CD14-positive monocyte (primary cell): ENCODE results near the gene HSD17B3. TPM values are rescaled to one million over a fixed set of nuclear protein-coding genes. Genes with fewer than 3 reads are reported as not detected.
A peak's percentile ranks its signal among the peaks of the same experiment; 100 is the strongest.

Experiments used
- DNase-seq, 3 donors: peaks; one replicate each; pipeline ENCODE4 v3.0.0-alpha.2; 2011 to 2022
- H2AFZ ChIP-seq: 2 replicates; pipeline ENCODE4 v1.6.0; 2012; ENCODE audit warnings: mild to moderate bottlenecking, low read depth, low read length, inconsistent platforms; ENCODE audit not compliant: insufficient read depth, poor library complexity, severe bottlenecking
- H3K27ac ChIP-seq, 2 donors: 1 replicate in 1 of 2; 2 replicates in 1 of 2; pipeline ENCODE4 v1.5.1; 2012 to 2013; ENCODE audit warnings: low read length in 2 of 2, control low read depth in 1 of 2, inconsistent platforms in 1 of 2, low read depth in 1 of 2, mild to moderate bottlenecking in 1 of 2
- H3K27me3 ChIP-seq, 2 donors: one replicate each; pipeline versions ENCODE4 v1.6.0 to v1.6.1; 2011 to 2013; ENCODE audit warnings: low read length in 2 of 2; ENCODE audit not compliant: control insufficient read depth in 2 of 2, insufficient read depth in 2 of 2
- H3K36me3 ChIP-seq, 2 donors: replicated peaks in 1 of 2; 1 replicate in 1 of 2; 2 replicates in 1 of 2; pipeline versions ENCODE4 v1.5.1 to v1.6.1; 2012 to 2013; ENCODE audit warnings: low read length in 2 of 2, control low read depth in 1 of 2, inconsistent platforms in 1 of 2, mild to moderate bottlenecking in 1 of 2; ENCODE audit not compliant: insufficient read depth in 2 of 2, control insufficient read depth in 1 of 2
- H3K4me1 ChIP-seq, 2 donors: 1 replicate in 1 of 2; 2 replicates in 1 of 2; pipeline versions ENCODE4 v1.5.1 to v1.6.1; 2012 to 2013; ENCODE audit warnings: low read length in 2 of 2, control low read depth in 1 of 2, inconsistent platforms in 1 of 2, mild to moderate bottlenecking in 1 of 2, moderate library complexity in 1 of 2; ENCODE audit not compliant: insufficient read depth in 2 of 2, control insufficient read depth in 1 of 2
- H3K4me2 ChIP-seq: replicated peaks from 2 replicates; pipeline ENCODE3; 2012; ENCODE audit warnings: low read length, moderate library complexity, mild to moderate bottlenecking; ENCODE audit not compliant: poor library complexity, severe bottlenecking; ENCODE audit errors: extremely low read depth
- H3K4me3 ChIP-seq, 3 experiments: fragments of 200-600 bp in 1 of 3; sonication (generic) in 1 of 3; replicated peaks in 1 of 3; 1 replicate in 2 of 3; 2 replicates in 1 of 3; pipeline ENCODE4 v1.5.1; 2011 to 2013; ENCODE audit warnings: low read length in 3 of 3, mild to moderate bottlenecking in 3 of 3, control low read depth in 2 of 3, low read depth in 2 of 3, inconsistent platforms in 1 of 3, moderate library complexity in 1 of 3
- H3K79me2 ChIP-seq: 2 replicates; pipeline ENCODE4 v1.6.0; 2012; ENCODE audit warnings: mild to moderate bottlenecking, control low read depth, inconsistent platforms, low read length, moderate library complexity; ENCODE audit not compliant: insufficient read depth
- H3K9ac ChIP-seq: 2 replicates; pipeline ENCODE4 v1.6.0; 2017; ENCODE audit warnings: low read length, mild to moderate bottlenecking; ENCODE audit not compliant: insufficient read depth, poor library complexity, severe bottlenecking
- H3K9me3 ChIP-seq, 2 donors: replicated peaks in 1 of 2; 1 replicate in 1 of 2; 2 replicates in 1 of 2; pipeline versions ENCODE4 v1.5.1 to v1.6.1; 2012 to 2013; ENCODE audit warnings: low read length in 2 of 2, control low read depth in 1 of 2; ENCODE audit not compliant: control insufficient read depth in 1 of 2, insufficient read depth in 1 of 2
- H4K20me1 ChIP-seq: 2 replicates; pipeline ENCODE4 v1.6.0; 2012; ENCODE audit warnings: mild to moderate bottlenecking, low read length, control low read depth, moderate library complexity; ENCODE audit not compliant: insufficient read depth
- H3K27ac Mint-ChIP-seq, 7 donors: one replicate each; pipeline ENCODE4 v1.8.0; 2020; ENCODE audit warnings: mild to moderate bottlenecking in 7 of 7, mixed read lengths in 7 of 7, moderate library complexity in 6 of 7, inconsistent platforms in 2 of 7
- H3K27me3 Mint-ChIP-seq, 3 donors: one replicate each; pipeline ENCODE4 v1.8.0; 2021 to 2022; ENCODE audit warnings: low read depth in 3 of 3, mild to moderate bottlenecking in 3 of 3, mixed read lengths in 3 of 3, moderate library complexity in 3 of 3, inconsistent platforms in 1 of 3
- H3K36me3 Mint-ChIP-seq, 2 donors: one replicate each; pipeline ENCODE4 v1.8.0; 2020; ENCODE audit warnings: mixed read lengths in 2 of 2, inconsistent platforms in 1 of 2, mild to moderate bottlenecking in 1 of 2
- H3K4me1 Mint-ChIP-seq: one replicate; pipeline ENCODE4 v1.8.0; 2020; ENCODE audit warnings: mild to moderate bottlenecking, mixed read lengths
- H3K4me3 Mint-ChIP-seq, 2 donors: one replicate each; pipeline ENCODE4 v1.8.0; 2020; ENCODE audit warnings: mild to moderate bottlenecking in 2 of 2, mixed read lengths in 2 of 2, moderate library complexity in 1 of 2
- H3K9me3 Mint-ChIP-seq, 7 donors: one replicate each; pipeline ENCODE4 v1.8.0; 2020 to 2022; ENCODE audit warnings: mixed read lengths in 7 of 7, mild to moderate bottlenecking in 6 of 7, moderate library complexity in 6 of 7, inconsistent platforms in 2 of 7
- CTCF ChIP-seq: fragments of 200-600 bp; IDR thresholded peaks from one replicate; pipeline ENCODE4 v1.8.0; 2022; ENCODE audit warnings: antibody characterized with exemption, mild to moderate bottlenecking
- WGBS: methylation state at CpG from one replicate; pipeline ENCODE4 v1.1.5; 2013; ENCODE audit warnings: missing lambda C conversion rate; ENCODE audit not compliant: insufficient coverage; 5-methylcytosine and 5-hydroxymethylcytosine counted together
- intact Hi-C, 2 donors: fragments of 100-400 bp; cut with micrococcal nuclease; formaldehyde crosslinking; loops; one replicate each; pipeline versions ENCODE4 v1.15.0 to v1.15.1; 2023
- polyA plus RNA-seq, 3 donors: library from polyadenylated mRNA; depleted of rRNA in 1 of 3; unstranded in 2 of 3; stranded (reverse) in 1 of 3; fragments of 300-500 nt in 2 of 3; fragments of >200 nt in 1 of 3; fragmentation: Illumina TruSeq in 2 of 3; gene quantifications; 1 replicate in 2 of 3; 2 replicates in 1 of 3; pipeline ENCODE4 v1.2.3, GENCODE V29; 2012 to 2021

Gene HSD17B3
- polyA plus RNA-seq, 3 donors = 0.09 TPM; not detected in 2

- intact Hi-C loops = loop anchor here (5.0 to 10.0 kb wide), 3 partner anchors 490 to 1535 kb away; no protein-coding TSS in a partner anchor
- Histone ChIP-seq H3K27ac (no peak overlapping the region), H3K9ac (no peak overlapping the region), H3K4me3 (no peak overlapping the region), H4K20me1 (no peaks in the 10 kb centered on the region), H3K79me2 (no peaks in the 10 kb centered on the region), H3K4me1 (peaks cover 16 to 26% of the 10 kb centered on the region in 2 donors), H3K36me3 (no peaks in the 10 kb centered on the region), H3K4me2 (peak overlapping the region; percentile 81), H2AFZ (no peak overlapping the region), H3K9me3 (peaks cover 0 to 4% of the 10 kb centered on the region in 2 donors), H3K27me3 (peaks cover 16 to 18% of the 10 kb centered on the region in 2 donors)
- TF ChIP-seq CTCF = no peak
- H3K27ac Mint-ChIP-seq = peak overlapping the region in 1 of 7 donors; percentile 17
- H3K4me1 Mint-ChIP-seq = peaks cover 22% of the 10 kb centered on the region
- WGBS = 83% methylated on average over 11 of the region's 11 CpGs
- H3K4me3 Mint-ChIP-seq = peak overlapping the region in 1 of 2 donors; percentile 87
- H3K36me3 Mint-ChIP-seq = no peaks in the 10 kb centered on the region
- no peak for DNase-seq
- peaks cover 0 to 7% (median 0%) of the 10 kb centered on the region in 7 donors for H3K9me3 Mint-ChIP-seq
- H3K27me3 Mint-ChIP-seq = peaks cover 35 to 57% (median 46%) of the 10 kb centered on the region in 3 donors
These were observed 84.7 kb downstream of the HSD17B3 start for GRCh38 chr9:96217294-96217707.

GRCh38 chr9:96216583-96216982, 85.4 kb downstream of the HSD17B3 start:
- Histone ChIP-seq H3K27ac (no peak overlapping the region), H3K4me2 (no peak overlapping the region), H3K27me3 (peaks cover 16 to 17% of the 10 kb centered on the region in 2 donors), H3K79me2 (no peaks in the 10 kb centered on the region), H2AFZ (no peak overlapping the region), H3K36me3 (no peaks in the 10 kb centered on the region), H3K4me3 (no peak overlapping the region), H3K4me1 (peaks cover 16 to 26% of the 10 kb centered on the region in 2 donors), H4K20me1 (no peaks in the 10 kb centered on the region), H3K9me3 (peaks cover 0 to 4% of the 10 kb centered on the region in 2 donors), H3K9ac (no peak overlapping the region)
- Mint-ChIP-seq H3K4me3 (no peak overlapping the region), H3K27ac (no peak overlapping the region), H3K27me3 (peaks cover 32 to 51% (median 43%) of the 10 kb centered on the region in 3 donors), H3K4me1 (peaks cover 22% of the 10 kb centered on the region), H3K36me3 (no peaks in the 10 kb centered on the region), H3K9me3 (peaks cover 0 to 7% (median 0%) of the 10 kb centered on the region in 7 donors)
- intact Hi-C loops = loop anchor here (5.0 to 10.0 kb wide), 3 partner anchors 489 to 1534 kb away; no protein-coding TSS in a partner anchor
- WGBS = 92% methylated on average over 4 of the region's 5 CpGs
- DNase-seq = no peak
- TF ChIP-seq CTCF = no peak
